ENCODE data around the gene GLOD4. TPM values are rescaled to one million over a fixed set of nuclear protein-coding genes. Genes with fewer than 3 reads are reported as not detected.

GLOD4 gene
- total RNA-seq, 1 experiment from 2014 or later: 69.7 TPM

DNA sequence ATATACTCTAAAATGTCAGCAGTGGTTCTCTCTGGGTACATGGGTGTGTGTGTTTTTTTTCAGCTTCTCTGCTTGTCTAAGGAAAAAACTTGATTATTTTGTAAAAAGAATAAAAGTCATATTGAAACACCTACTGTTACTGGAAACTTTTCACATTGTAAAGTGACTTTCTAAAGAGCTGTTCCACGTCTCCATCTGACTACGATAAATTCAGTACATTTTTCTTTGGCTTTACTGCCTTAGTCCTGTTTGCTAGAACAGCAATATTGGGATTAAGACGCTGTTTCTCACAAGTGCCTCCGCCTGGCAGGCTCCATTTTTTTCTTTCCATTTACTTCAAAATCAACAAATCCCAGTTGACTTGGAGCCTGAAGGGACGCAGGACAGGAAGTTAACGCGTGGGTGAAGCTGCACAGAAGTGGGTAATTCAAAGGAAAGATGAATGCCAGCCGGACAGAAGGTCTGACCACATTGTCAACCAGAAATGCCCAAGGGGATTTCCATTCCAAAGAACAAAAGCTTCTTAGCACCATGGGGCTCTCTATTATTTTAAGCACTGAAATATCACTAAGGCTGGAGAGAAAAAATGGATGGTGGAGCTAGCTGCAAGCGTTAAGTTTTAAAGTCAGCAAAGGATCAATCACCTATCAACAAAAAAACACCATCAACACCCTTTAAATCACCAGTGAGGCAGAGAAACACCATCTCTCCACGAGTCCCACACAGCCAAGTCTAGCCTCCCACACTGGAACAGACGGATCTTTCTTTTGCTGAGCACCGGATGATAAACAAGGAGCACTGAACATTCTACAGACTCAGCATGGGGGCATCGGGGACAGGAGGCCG, 8.4 kb downstream of the GLOD4 start:
- no peaks in the 10 kb centered on the region for H3K36me3 ChIP-seq (ENCODE audit: control insufficient read depth, insufficient read depth, low read length)
- no peak overlapping the region for H3K4me3 ChIP-seq (ENCODE audit: low read depth, low read length)
- no TSS peak for BruUV-seq (replicated peaks)
- H3K27ac Mint-ChIP-seq (ENCODE audit: unreplicated experiment): no peak overlapping the region
- H3K4me1 ChIP-seq: no peaks in the 10 kb centered on the region
- ChIA-PET POLR2A (no interaction called here), CTCF (no interaction called here)
- H3K4me3 Mint-ChIP-seq (ENCODE audit: unreplicated experiment): no peak overlapping the region
- TF ChIP-seq, protein P1, sequence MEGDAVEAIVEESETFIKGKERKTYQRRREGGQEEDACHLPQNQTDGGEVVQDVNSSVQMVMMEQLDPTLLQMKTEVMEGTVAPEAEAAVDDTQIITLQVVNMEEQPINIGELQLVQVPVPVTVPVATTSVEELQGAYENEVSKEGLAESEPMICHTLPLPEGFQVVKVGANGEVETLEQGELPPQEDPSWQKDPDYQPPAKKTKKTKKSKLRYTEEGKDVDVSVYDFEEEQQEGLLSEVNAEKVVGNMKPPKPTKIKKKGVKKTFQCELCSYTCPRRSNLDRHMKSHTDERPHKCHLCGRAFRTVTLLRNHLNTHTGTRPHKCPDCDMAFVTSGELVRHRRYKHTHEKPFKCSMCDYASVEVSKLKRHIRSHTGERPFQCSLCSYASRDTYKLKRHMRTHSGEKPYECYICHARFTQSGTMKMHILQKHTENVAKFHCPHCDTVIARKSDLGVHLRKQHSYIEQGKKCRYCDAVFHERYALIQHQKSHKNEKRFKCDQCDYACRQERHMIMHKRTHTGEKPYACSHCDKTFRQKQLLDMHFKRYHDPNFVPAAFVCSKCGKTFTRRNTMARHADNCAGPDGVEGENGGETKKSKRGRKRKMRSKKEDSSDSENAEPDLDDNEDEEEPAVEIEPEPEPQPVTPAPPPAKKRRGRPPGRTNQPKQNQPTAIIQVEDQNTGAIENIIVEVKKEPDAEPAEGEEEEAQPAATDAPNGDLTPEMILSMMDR (IDR thresholded peaks at IDR 0.05; ENCODE audit: insufficient read depth in 1 of 2, low read depth in 1 of 2, low read length in 1 of 2, severe bottlenecking in 1 of 2, unreplicated experiment in 1 of 2): no peak
- H3K27me3 ChIP-seq (replicated peaks; ENCODE audit: control insufficient read depth, insufficient read depth, low read length): no peaks in the 10 kb centered on the region
- H3K9me3 ChIP-seq: no peaks in the 10 kb centered on the region
- intact Hi-C loops (cut with micrococcal nuclease; ENCODE audit: unreplicated experiment): no loop called here
- no peaks in the 10 kb centered on the region for H3K9me3 Mint-ChIP-seq (ENCODE audit: unreplicated experiment)
- H3K4me1 Mint-ChIP-seq (ENCODE audit: low read depth, unreplicated experiment): no peaks in the 10 kb centered on the region
- DNase-seq: no peak
- peaks cover 84% of the 10 kb centered on the region for H3K36me3 Mint-ChIP-seq (ENCODE audit: insufficient read depth, unreplicated experiment)
- H3K27me3 Mint-ChIP-seq (ENCODE audit: insufficient read depth, unreplicated experiment): no peaks in the 10 kb centered on the region

GRCh38 chr17:773016-773415, 9.1 kb downstream of the GLOD4 start:
- POLR2A ChIA-PET: no interaction called here

DNA sequence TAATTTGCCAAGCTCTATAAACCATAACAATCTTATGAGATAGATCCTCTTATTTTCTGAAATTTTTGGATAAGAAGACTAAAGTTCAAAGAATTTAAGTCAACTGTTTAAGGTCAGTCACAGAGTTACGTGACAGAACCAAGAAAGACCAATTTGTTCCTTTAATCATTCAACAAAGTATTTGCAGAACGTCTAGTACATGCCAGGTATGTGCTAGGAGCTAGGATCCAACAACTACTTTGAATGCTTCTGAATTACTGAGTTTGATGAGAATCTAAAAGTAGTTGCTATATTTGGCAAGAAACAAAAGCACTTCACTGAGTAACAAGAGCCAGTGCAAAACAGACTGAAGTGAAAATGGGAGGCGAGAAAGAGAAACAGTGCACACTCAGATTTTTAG, 15.0 kb downstream of the GLOD4 start:
- POLR2A ChIA-PET: no interaction called here
- Histone ChIP-seq H3K4me3 (ENCODE audit: low read depth, low read length) (no peak overlapping the region), H3K36me3 (ENCODE audit: control insufficient read depth, insufficient read depth, low read length) (no peaks in the 10 kb centered on the region), H3K9me3 (no peaks in the 10 kb centered on the region), H3K4me1 (no peaks in the 10 kb centered on the region), H3K27me3 (replicated peaks; ENCODE audit: control insufficient read depth, insufficient read depth, low read length) (no peaks in the 10 kb centered on the region)
- H3K27me3 Mint-ChIP-seq (ENCODE audit: insufficient read depth, unreplicated experiment): no peaks in the 10 kb centered on the region
- no peak for DNase-seq
- CTCF ChIA-PET: no interaction called here
- no TSS peak for BruUV-seq (replicated peaks)
- no peak overlapping the region for H3K4me3 Mint-ChIP-seq (ENCODE audit: unreplicated experiment)
- intact Hi-C loops (cut with micrococcal nuclease; ENCODE audit: unreplicated experiment): no loop called here
- H3K4me1 Mint-ChIP-seq (ENCODE audit: low read depth, unreplicated experiment): no peaks in the 10 kb centered on the region
- no peaks in the 10 kb centered on the region for H3K9me3 Mint-ChIP-seq (ENCODE audit: unreplicated experiment)
- H3K36me3 Mint-ChIP-seq (ENCODE audit: insufficient read depth, unreplicated experiment): peaks cover 66% of the 10 kb centered on the region
- TF ChIP-seq, protein P1 (IDR thresholded peaks at IDR 0.05; ENCODE audit: insufficient read depth in 1 of 2, low read depth in 1 of 2, low read length in 1 of 2, severe bottlenecking in 1 of 2, unreplicated experiment in 1 of 2): no peak
- H3K27ac Mint-ChIP-seq (ENCODE audit: unreplicated experiment): no peak overlapping the region

More at GRCh38 chr17:773016-773415, 9.1 kb downstream of the GLOD4 start:
- TF ChIP-seq, protein P1 (IDR thresholded peaks at IDR 0.05; ENCODE audit: insufficient read depth in 1 of 2, low read depth in 1 of 2, low read length in 1 of 2, severe bottlenecking in 1 of 2, unreplicated experiment in 1 of 2): no peak
- Mint-ChIP-seq H3K9me3 (ENCODE audit: unreplicated experiment) (no peaks in the 10 kb centered on the region), H3K27ac (ENCODE audit: unreplicated experiment) (no peak overlapping the region), H3K4me3 (ENCODE audit: unreplicated experiment) (no peak overlapping the region), H3K4me1 (ENCODE audit: low read depth, unreplicated experiment) (no peaks in the 10 kb centered on the region), H3K36me3 (ENCODE audit: insufficient read depth, unreplicated experiment) (peaks cover 82% of the 10 kb centered on the region), H3K27me3 (ENCODE audit: insufficient read depth, unreplicated experiment) (no peaks in the 10 kb centered on the region)
- intact Hi-C loops (cut with micrococcal nuclease; ENCODE audit: unreplicated experiment): no loop called here
- Histone ChIP-seq H3K4me3 (ENCODE audit: low read depth, low read length) (no peak overlapping the region), H3K36me3 (ENCODE audit: control insufficient read depth, insufficient read depth, low read length) (no peaks in the 10 kb centered on the region), H3K4me1 (no peaks in the 10 kb centered on the region), H3K27me3 (replicated peaks; ENCODE audit: control insufficient read depth, insufficient read depth, low read length) (no peaks in the 10 kb centered on the region), H3K9me3 (no peaks in the 10 kb centered on the region)
- no TSS peak for BruUV-seq (replicated peaks)
- no peak for DNase-seq
- CTCF ChIA-PET: no interaction called here

Measured in Caco-2 (cell line).